T-helper 1 cell (primary cell): Measurements from ENCODE around the gene MME.
"Not testable (repeated sequence)": the region's sequence is repeated elsewhere in the genome, so short reads cannot be mapped to it uniquely, and the experiment has no call there.

Source experiments
- DNase-seq, 5 donors: peaks; one replicate each; pipeline ENCODE4 v3.0.0-alpha.2; 2012 to 2020

Gene MME

DNA sequence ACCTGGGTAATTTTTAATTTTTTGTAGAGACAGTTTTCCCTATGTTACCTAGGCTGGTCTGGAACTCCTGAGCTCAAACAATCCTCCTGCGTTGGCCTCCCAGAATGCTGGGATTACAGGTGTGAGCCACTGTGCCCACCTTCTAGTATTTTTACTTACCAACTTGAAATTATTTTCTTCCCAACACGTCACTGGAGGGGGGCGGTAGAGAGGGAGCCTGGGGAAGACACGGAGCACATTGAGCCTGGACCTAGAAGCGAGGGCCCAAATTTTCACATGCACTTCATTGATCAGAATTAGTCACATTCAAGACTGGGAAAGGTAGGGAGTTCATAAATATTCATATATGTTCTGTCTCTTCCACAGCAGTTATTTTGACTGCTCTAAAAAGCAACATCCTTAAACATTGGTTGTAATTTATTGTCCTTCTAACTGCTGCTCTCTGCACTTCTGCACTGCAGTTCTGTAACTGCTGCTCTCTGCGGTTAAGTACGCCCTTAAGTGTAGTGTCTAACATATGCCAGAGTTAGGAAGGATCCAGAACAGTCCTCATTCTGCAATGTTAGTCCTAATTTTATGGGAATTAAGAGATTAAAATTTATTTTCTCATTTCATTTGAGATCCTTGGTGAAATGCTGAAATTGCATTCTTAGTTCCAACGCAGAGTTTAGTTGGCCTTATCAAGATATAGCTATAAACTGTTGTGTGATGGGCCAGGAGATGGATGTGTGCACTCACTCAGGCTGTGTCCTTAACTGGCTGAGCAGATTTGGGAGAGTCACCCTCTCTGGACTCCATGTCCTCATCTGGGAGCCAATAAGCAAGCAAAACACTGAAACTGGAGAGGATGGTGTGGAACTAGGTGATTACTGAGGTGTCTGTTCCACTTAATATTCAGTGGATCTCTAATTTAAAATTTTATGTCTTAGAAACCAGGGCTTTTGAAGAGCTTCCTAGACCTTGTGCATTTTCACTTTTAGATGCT, 115.1 kb downstream of the MME start:
- no peak for DNase-seq

- DNase-seq = no peak
These were observed 116.3 kb downstream of the MME start for GRCh38 chr3:155196131-155197021.

DNA sequence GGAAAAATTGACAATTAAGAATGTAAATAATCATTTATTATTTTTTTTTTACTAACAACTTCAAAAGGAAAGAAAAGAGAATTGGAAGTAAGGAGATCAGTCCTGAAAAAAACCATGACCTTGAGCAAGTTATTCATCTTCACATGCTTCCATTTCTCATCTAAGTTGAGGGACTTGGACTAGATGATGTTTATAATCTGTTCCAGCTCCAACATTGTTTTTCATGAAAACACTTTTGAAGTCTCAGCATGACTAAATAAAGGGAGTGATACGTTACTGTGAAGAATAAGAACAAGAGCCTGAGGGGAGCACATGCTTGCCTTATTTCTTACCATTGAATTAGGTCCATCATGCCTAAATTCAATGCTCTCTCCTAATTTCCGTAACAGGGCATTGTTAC, 117.7 kb downstream of the MME start:
- DNase-seq = no peak

DNA sequence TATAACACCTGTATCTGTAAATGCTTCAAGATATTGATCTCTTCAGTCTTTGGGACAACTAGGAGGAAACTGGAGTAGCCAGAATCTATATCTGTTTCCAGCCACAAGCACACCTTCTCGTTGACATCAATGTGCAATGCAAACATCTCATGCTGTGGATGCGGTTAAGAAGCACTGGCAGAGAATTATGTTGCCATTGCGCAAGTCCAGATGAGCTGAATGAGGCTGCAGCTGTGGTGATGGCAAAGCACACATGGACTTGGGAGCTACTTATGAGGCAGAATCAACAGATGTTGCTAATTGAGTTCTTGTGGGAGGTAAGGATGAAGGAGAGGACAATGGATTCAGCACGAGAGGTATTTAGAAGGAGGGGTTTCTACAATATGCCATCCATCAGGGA, 122.5 kb downstream of the MME start:
- DNase-seq = no peak

- no peak for DNase-seq
These were observed 124.7 kb downstream of the MME start for GRCh38 chr3:155204851-155205250.

- DNase-seq = no peak
These were observed 128.2 kb downstream of the MME start for GRCh38 chr3:155208183-155208800.

GRCh38 chr3:155210736-155211135, 130.6 kb downstream of the MME start:
- DNase-seq = no peak

GRCh38 chr3:155211266-155211665, 131.1 kb downstream of the MME start:
- DNase-seq = no peak

- DNase-seq = no peak
These were observed 131.8 kb downstream of the MME start for GRCh38 chr3:155211940-155212339.

DNA sequence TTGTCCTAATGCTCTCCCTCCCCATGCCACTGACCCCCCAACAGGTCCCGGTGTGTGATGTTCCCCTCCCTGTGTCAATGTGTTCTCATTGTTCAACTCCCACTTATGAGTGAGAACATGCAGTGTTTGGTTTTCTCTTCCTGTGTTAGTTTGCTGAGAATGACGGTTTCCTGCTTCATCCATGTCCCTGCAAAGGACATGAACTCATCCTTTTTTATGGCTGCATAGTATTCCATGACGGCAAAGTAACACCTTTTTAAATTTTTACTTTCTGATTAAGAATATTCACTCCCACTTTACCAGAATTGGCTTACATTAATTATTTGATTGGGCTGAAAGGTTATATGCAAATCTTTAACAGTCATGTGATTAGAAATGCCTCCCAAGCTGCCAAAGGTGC, 135.9 kb downstream of the MME start:
- not testable (repeated sequence) for DNase-seq

DNA sequence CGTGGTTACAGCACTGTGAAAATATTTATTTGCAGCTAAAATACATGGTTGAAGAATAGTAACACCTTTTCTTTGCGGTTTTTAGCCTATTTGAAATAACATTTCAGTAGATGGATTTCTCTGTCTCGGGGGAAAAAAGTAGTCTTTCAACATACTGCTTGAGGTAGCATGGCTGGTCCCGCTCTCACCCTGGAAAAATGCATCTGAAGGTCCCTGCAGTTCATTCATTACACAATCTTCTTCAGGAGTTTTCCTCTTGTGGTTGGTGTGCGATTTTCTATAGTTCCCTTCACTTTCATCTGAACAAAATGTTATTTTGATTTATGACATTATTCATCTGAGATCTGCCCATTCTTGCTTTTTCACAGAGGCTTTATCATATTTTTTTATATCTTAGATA, 137.5 kb downstream of the MME start:
- no peak for DNase-seq

- no peak for DNase-seq
These were observed 138.3 kb downstream of the MME start for GRCh38 chr3:155218462-155218861.

DNA sequence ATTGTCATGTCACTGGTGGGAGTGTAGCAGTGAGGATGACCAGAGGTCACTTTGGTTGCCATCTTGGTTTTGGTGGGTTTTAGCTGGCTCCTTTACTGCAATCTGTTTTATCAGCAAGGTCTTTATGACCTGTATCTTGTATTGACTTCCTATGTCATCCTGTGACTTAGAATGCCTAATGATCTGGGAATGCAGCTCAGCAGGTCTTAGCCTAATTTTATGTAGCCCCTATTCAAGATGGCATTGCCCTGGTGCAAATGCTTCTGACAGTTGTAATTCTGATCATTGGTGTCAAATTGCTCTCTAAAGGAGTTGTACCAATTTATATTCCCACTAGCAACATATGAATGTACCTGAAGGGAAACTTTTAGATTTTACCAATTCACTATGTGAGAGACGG, 139.0 kb downstream of the MME start:
- no peak for DNase-seq

DNA sequence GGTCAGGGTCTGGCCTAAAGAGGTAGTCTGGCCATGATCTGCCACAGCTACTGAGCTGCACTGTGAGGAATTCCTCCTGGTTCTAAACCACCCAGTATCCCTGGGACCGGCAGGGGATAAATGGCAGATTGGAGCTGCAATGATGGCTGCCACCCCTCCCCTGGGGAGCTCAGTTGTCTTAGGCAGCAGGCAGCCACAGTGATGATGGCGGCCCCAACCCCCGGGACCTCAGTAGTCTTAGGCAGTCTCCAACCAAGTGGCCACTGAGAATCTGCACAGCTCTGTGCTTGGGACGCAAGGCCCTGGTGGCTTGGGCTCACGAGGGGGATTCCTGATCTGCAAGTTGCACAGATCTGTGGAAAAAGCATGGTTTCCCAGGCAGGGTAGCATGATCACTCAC, 145.3 kb downstream of the MME start:
- no peak for DNase-seq

GRCh38 chr3:155227141-155227540, 147.0 kb downstream of the MME start:
- DNase-seq = no peak

DNA sequence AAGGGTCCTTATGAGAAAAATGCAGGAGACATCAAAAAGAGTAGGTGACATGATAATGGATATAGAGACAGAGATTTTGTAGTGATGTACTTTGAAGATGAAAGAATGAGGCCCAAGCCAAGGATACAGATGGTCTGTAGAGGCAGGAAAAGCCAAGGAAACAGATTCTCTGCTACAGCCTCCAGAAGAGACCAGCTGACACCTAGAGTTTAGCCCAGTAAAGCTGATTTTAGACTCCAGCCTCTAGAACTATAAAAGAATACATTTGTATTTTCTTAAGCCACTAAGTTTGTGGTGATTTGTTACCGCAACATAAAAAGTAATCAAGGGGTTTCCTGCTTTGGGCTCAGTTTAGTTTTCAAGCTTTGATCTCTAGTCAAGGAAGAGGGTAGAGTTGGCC, 148.6 kb downstream of the MME start:
- no peak for DNase-seq

- DNase-seq = no peak
These were observed 149.0 kb downstream of the MME start for GRCh38 chr3:155229086-155229485.

GRCh38 chr3:155230382-155230781, 150.3 kb downstream of the MME start:
- no peak for DNase-seq

DNA sequence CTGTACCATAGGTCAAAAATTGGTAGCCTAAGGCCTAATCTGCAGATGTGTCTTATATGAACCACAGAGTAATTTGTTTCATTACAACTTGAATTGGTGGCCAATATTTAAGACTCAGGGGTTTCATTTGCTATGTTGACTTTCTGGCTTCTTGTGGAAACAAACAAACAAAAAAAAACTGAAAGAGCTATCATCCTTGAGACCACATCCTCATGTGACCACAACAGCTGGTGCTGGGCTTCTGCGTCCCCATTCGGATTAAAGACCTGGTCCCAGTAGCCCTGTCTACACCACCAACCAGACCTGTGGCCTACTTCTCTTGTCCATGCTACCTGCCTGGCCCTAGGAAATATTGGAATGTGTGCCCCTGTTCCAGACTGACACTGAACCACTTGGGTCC, 151.7 kb downstream of the MME start:
- DNase-seq = no peak

DNA sequence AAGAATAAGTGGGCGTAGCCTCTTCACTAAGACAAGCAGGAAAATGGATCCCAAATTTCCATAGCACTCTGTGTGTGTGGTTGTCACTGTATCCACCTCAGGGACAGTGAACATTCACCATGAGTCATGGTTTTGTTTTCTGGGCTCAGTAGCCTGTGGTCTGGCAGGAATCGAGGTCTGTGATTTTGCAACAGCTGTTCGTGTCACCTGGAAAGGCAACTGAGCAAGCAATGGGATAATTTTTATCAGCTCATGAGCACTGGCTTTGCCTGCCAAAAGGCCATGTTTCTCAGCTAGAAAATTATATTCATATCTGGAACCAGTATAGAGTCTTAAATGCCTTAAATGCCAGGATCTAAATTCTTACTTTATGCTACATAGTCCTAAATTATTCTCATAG, 152.5 kb downstream of the MME start:
- DNase-seq = no peak

DNA sequence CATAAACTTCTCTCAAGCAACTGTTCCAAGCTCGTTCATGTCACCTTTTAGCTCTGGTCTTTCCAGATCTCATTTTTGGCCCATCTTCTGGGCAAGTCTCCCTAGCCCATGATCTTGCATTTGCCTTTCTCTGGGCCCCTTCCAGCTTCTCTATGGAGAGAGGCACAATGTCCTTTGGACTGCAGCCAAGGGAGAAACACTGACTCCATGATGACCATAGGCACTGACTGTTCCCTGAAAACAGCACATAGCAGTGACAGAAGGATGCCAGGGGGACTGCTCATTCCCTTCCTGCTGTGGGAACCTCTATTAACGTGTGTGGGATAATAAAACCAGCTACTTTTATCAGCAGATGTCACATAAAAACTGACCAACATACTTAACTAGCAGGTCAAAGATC, 153.1 kb downstream of the MME start:
- DNase-seq = no peak
